ENCODE data around the gene CABLES1.
"Not testable (repeated sequence)": the region's sequence is repeated elsewhere in the genome, so short reads cannot be mapped to it uniquely, and the experiment has no call there.

CABLES1 gene

GRCh38 chr18:23158058-23158457, 22.8 kb downstream of the CABLES1 start:
- Histone ChIP-seq H3K27ac (replicated peaks) (no peak overlapping the region), H3K27me3 (ENCODE audit: insufficient read depth, poor library complexity, severe bottlenecking) (no peaks in the 10 kb centered on the region), H3K4me3 (replicated peaks; ENCODE audit: insufficient read depth, low read length) (no peak overlapping the region)
- DNase-seq (ENCODE audit: low read depth in 1 of 2, low spot score in 1 of 2) = no peak
- no peak for TF ChIP-seq GABPA (IDR thresholded peaks at IDR 0.05; ENCODE audit: low read depth)
- TF ChIP-seq POLR2AphosphoS5 (IDR thresholded peaks at IDR 0.05; ENCODE audit: low read depth) = no peak
- no peak for TF ChIP-seq REST (IDR thresholded peaks at IDR 0.05; ENCODE audit: insufficient replicate concordance, low read depth)
- TF ChIP-seq CTCF (IDR thresholded peaks at IDR 0.05; ENCODE audit: insufficient read depth, low read length) = no peak
- no peak for TF ChIP-seq SPI1 (IDR thresholded peaks at IDR 0.05; ENCODE audit: borderline replicate concordance, low read depth)

- H3K27ac ChIP-seq (replicated peaks); DNase-seq (ENCODE audit: low read depth in 1 of 2, low spot score in 1 of 2); H3K4me3 ChIP-seq (replicated peaks; ENCODE audit: insufficient read depth, low read length); H3K27me3 ChIP-seq (ENCODE audit: insufficient read depth, poor library complexity, severe bottlenecking): not testable (repeated sequence)
Measured at GRCh38 chr18:23158884-23159283, 23.6 kb downstream of the CABLES1 start.

GRCh38 chr18:23159344-23159743, 24.1 kb downstream of the CABLES1 start:
- no peak for DNase-seq (ENCODE audit: low read depth in 1 of 2, low spot score in 1 of 2)
- TF ChIP-seq GABPA (IDR thresholded peaks at IDR 0.05; ENCODE audit: low read depth) = no peak
- TF ChIP-seq SPI1 (IDR thresholded peaks at IDR 0.05; ENCODE audit: borderline replicate concordance, low read depth) = no peak
- TF ChIP-seq REST (IDR thresholded peaks at IDR 0.05; ENCODE audit: insufficient replicate concordance, low read depth) = no peak
- no peak for TF ChIP-seq POLR2AphosphoS5 (IDR thresholded peaks at IDR 0.05; ENCODE audit: low read depth)
- no peak for TF ChIP-seq CTCF (IDR thresholded peaks at IDR 0.05; ENCODE audit: insufficient read depth, low read length)
- Histone ChIP-seq H3K27ac (replicated peaks) (no peak overlapping the region), H3K27me3 (ENCODE audit: insufficient read depth, poor library complexity, severe bottlenecking) (no peaks in the 10 kb centered on the region), H3K4me3 (replicated peaks; ENCODE audit: insufficient read depth, low read length) (no peak overlapping the region)

- no peak for TF ChIP-seq POLR2AphosphoS5 (IDR thresholded peaks at IDR 0.05; ENCODE audit: low read depth)
- no peak for TF ChIP-seq REST (IDR thresholded peaks at IDR 0.05; ENCODE audit: insufficient replicate concordance, low read depth)
- no peak for TF ChIP-seq SPI1 (IDR thresholded peaks at IDR 0.05; ENCODE audit: borderline replicate concordance, low read depth)
- TF ChIP-seq CTCF (IDR thresholded peaks at IDR 0.05; ENCODE audit: insufficient read depth, low read length) = no peak
- TF ChIP-seq GABPA (IDR thresholded peaks at IDR 0.05; ENCODE audit: low read depth) = no peak
- no peak for DNase-seq (ENCODE audit: low read depth in 1 of 2, low spot score in 1 of 2)
- no peaks in the 10 kb centered on the region for H3K27me3 ChIP-seq (ENCODE audit: insufficient read depth, poor library complexity, severe bottlenecking)
- H3K27ac ChIP-seq (replicated peaks) = no peak overlapping the region
- no peak overlapping the region for H3K4me3 ChIP-seq (replicated peaks; ENCODE audit: insufficient read depth, low read length)
Measured at GRCh38 chr18:23162473-23162872, 27.2 kb downstream of the CABLES1 start.

Measured in HL-60 (cell line).